ENCODE results near the gene DNAJB9.

DNAJB9 gene

DNA sequence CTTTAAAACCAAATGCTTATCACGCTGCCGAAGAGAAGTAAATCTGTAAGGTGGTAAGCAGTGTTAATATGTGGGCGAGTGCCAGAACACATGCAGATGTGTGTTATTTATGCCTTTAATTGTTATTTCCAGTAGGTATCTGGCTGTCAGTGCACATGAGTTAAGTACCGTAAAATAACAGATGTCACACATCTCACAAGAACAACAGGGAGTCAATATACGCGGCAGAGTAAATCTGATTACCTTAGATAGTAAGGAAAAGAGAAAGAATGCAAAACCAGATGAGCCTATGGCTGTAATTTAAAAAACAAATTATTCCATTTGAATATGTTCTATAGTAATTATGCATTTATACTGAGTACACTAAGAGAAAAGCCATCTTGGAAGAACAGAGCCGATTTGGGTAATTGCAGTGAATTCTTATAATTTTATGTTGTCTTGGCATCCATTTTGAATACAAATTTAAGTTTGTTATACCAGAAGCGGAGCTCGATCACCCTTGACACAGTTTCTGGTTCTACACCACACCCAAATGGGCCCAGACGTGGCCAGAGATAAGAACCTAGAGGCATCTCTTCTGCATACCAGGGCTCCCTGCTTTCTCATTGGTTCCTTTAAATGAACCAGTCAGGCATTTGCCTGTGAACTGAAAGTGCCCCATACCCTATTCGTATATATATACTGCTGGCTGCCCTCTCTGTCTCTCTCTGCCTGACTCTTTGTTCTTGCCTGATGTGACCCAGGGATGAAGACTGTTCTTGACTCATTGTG lies 34.8 kb downstream of the DNAJB9 start:
- no peaks in the 10 kb centered on the region for H3K9me3 ChIP-seq (ENCODE audit: control insufficient read depth, insufficient read depth, low read depth, low read length)
- H3K36me3 ChIP-seq (ENCODE audit: control insufficient read depth in 2 of 2, insufficient read depth in 1 of 2, low read length in 2 of 2): no peaks in the 10 kb centered on the region
- POLR2A ChIA-PET: no interaction called here
- CTCF ChIA-PET: no interaction called here
- TF ChIP-seq ZSCAN23 (tag by site-specific recombination; IDR thresholded peaks at IDR 0.05) (no peak), ZBTB8A (tag by site-specific recombination; IDR thresholded peaks at IDR 0.05) (no peak), ZNF626 (tag by site-specific recombination; IDR thresholded peaks at IDR 0.05) (no peak), ZNF23 (tag by site-specific recombination; IDR thresholded peaks at IDR 0.05; ENCODE audit: borderline replicate concordance) (no peak), SP2 (tag by site-specific recombination; IDR thresholded peaks at IDR 0.05) (no peak), ZNF701 (tag by site-specific recombination; IDR thresholded peaks at IDR 0.05) (no peak), ZSCAN30 (tag by site-specific recombination; IDR thresholded peaks at IDR 0.05) (no peak), ZNF610 (tag by site-specific recombination; IDR thresholded peaks at IDR 0.05; ENCODE audit: borderline replicate concordance) (no peak)
- TF ChIP-seq, protein P1, sequence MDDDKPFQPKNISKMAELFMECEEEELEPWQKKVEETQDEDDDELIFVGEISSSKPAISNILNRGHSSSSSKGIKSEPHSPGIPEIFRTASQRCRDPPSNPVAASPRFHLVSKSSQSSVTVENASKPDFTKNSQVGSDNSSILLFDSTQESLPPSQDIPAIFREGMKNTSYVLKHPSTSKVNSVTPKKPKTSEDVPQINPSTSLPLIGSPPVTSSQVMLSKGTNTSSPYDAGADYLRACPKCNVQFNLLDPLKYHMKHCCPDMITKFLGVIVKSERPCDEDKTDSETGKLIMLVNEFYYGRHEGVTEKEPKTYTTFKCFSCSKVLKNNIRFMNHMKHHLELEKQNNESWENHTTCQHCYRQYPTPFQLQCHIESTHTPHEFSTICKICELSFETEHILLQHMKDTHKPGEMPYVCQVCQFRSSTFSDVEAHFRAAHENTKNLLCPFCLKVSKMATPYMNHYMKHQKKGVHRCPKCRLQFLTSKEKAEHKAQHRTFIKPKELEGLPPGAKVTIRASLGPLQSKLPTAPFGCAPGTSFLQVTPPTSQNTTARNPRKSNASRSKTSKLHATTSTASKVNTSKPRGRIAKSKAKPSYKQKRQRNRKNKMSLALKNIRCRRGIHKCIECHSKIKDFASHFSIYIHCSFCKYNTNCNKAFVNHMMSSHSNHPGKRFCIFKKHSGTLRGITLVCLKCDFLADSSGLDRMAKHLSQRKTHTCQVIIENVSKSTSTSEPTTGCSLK (tag by site-specific recombination; IDR thresholded peaks at IDR 0.05): no peak
- TF ChIP-seq, protein P2, sequence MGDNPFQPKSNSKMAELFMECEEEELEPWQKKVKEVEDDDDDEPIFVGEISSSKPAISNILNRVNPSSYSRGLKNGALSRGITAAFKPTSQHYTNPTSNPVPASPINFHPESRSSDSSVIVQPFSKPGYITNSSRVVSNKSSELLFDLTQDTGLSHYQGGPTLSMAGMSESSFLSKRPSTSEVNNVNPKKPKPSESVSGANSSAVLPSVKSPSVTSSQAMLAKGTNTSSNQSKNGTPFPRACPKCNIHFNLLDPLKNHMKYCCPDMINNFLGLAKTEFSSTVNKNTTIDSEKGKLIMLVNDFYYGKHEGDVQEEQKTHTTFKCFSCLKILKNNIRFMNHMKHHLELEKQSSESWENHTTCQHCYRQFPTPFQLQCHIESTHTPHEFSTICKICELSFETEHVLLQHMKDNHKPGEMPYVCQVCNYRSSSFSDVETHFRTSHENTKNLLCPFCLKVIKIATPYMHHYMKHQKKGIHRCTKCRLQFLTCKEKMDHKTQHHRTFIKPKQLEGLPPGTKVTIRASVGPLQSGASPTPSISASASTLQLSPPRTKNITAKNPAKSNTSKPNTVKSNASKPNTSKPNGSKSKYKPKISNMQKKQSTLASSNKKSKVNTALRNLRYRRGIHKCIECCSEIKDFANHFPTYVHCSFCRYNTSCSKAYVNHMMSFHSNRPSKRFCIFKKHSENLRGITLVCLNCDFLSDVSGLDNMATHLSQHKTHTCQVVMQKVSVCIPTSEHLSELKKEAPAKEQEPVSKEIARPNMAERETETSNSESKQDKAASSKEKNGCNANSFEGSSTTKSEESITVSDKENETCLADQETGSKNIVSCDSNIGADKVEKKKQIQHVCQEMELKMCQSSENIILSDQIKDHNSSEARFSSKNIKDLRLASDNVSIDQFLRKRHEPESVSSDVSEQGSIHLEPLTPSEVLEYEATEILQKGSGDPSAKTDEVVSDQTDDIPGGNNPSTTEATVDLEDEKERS (tag by site-specific recombination; IDR thresholded peaks at IDR 0.05): no peak
- TF ChIP-seq, protein P3, sequence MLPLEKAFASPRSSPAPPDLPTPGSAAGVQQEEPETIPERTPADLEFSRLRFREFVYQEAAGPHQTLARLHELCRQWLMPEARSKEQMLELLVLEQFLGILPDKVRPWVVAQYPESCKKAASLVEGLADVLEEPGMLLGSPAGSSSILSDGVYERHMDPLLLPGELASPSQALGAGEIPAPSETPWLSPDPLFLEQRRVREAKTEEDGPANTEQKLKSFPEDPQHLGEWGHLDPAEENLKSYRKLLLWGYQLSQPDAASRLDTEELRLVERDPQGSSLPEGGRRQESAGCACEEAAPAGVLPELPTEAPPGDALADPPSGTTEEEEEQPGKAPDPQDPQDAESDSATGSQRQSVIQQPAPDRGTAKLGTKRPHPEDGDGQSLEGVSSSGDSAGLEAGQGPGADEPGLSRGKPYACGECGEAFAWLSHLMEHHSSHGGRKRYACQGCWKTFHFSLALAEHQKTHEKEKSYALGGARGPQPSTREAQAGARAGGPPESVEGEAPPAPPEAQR (tag by site-specific recombination; IDR thresholded peaks at IDR 0.05): no peak
- TF ChIP-seq, protein P4, sequence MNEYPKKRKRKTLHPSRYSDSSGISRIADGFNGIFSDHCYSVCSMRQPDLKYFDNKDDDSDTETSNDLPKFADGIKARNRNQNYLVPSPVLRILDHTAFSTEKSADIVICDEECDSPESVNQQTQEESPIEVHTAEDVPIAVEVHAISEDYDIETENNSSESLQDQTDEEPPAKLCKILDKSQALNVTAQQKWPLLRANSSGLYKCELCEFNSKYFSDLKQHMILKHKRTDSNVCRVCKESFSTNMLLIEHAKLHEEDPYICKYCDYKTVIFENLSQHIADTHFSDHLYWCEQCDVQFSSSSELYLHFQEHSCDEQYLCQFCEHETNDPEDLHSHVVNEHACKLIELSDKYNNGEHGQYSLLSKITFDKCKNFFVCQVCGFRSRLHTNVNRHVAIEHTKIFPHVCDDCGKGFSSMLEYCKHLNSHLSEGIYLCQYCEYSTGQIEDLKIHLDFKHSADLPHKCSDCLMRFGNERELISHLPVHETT (tag by site-specific recombination; IDR thresholded peaks at IDR 0.05): no peak
- TF ChIP-seq, protein P5, sequence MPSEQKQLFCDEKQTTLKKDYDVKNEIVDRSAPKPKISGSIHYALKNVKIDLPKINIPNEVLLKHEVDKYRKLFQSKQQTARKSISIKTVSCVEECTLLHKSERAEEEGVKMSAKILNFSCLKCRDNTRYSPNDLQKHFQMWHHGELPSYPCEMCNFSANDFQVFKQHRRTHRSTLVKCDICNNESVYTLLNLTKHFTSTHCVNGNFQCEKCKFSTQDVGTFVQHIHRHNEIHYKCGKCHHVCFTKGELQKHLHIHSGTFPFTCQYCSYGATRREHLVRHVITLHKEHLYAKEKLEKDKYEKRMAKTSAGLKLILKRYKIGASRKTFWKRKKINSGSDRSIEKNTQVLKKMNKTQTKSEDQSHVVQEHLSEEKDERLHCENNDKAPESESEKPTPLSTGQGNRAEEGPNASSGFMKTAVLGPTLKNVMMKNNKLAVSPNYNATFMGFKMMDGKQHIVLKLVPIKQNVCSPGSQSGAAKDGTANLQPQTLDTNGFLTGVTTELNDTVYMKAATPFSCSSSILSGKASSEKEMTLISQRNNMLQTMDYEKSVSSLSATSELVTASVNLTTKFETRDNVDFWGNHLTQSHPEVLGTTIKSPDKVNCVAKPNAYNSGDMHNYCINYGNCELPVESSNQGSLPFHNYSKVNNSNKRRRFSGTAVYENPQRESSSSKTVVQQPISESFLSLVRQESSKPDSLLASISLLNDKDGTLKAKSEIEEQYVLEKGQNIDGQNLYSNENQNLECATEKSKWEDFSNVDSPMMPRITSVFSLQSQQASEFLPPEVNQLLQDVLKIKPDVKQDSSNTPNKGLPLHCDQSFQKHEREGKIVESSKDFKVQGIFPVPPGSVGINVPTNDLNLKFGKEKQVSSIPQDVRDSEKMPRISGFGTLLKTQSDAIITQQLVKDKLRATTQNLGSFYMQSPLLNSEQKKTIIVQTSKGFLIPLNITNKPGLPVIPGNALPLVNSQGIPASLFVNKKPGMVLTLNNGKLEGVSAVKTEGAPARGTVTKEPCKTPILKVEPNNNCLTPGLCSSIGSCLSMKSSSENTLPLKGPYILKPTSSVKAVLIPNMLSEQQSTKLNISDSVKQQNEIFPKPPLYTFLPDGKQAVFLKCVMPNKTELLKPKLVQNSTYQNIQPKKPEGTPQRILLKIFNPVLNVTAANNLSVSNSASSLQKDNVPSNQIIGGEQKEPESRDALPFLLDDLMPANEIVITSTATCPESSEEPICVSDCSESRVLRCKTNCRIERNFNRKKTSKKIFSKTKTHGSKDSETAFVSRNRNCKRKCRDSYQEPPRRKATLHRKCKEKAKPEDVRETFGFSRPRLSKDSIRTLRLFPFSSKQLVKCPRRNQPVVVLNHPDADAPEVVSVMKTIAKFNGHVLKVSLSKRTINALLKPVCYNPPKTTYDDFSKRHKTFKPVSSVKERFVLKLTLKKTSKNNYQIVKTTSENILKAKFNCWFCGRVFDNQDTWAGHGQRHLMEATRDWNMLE (tag by site-specific recombination; conservative IDR thresholded peaks at IDR 0.05; ENCODE audit: low read depth): no peak
- no peak overlapping the region for H3K4me3 ChIP-seq (ENCODE audit: low read depth, low read length)
- no peaks in the 10 kb centered on the region for H3K4me1 ChIP-seq (ENCODE audit: control insufficient read depth, insufficient read depth, low read length)
- no peak overlapping the region for H3K27ac ChIP-seq (ENCODE audit: extremely low read depth, low read depth, low read length)
